IMR-90 (cell line): ENCODE results near the gene PRR23B.

ENCODE experiments used
- BHLHE40 ChIP-seq: fragments of 150-350 bp; IDR thresholded peaks from 2 replicates; pipeline ENCODE4 v1.6.1; 2016; ENCODE audit warnings: mild to moderate bottlenecking, low read depth, low read length
- CEBPB ChIP-seq: IDR thresholded peaks from 2 replicates; pipeline ENCODE4 v1.6.1; 2012; ENCODE audit warnings: low read depth, low read length, improper control_type of control experiment
- CHD1 ChIP-seq: IDR thresholded peaks from 2 replicates; pipeline ENCODE4 v1.6.1; 2012; ENCODE audit warnings: low read depth, low read length, improper control_type of control experiment
- FOS ChIP-seq: fragments of 150-350 bp; IDR thresholded peaks from 2 replicates; pipeline ENCODE4 v1.6.1; 2016; ENCODE audit warnings: low read depth, low read length
- MAFK ChIP-seq: IDR thresholded peaks from 2 replicates; pipeline ENCODE4 v1.6.1; 2012; ENCODE audit warnings: low read depth, low read length, improper control_type of control experiment
- MAZ ChIP-seq: IDR thresholded peaks from 2 replicates; pipeline ENCODE4 v1.6.1; 2012; ENCODE audit warnings: low read depth, mild to moderate bottlenecking, low read length, improper control_type of control experiment, moderate library complexity, borderline replicate concordance
- MXI1 ChIP-seq: IDR thresholded peaks from 2 replicates; pipeline ENCODE4 v1.6.1; 2012; ENCODE audit warnings: low read depth, mild to moderate bottlenecking, low read length, moderate library complexity, borderline replicate concordance
- NFE2L2 ChIP-seq: fragments of 150-350 bp; IDR thresholded peaks from 2 replicates; pipeline ENCODE4 v1.6.1; 2016; ENCODE audit warnings: low read depth, mild to moderate bottlenecking, low read length
- POLR2A ChIP-seq: IDR thresholded peaks from 2 replicates; pipeline ENCODE4 v1.6.1; 2012; ENCODE audit warnings: mild to moderate bottlenecking, low read depth, low read length
- RAD21 ChIP-seq: IDR thresholded peaks from 2 replicates; pipeline ENCODE4 v1.6.1; 2012; ENCODE audit warnings: low read length, improper control_type of control experiment
- TF ChIP-seq, protein P1 (sequence below): fragments of 150-350 bp; IDR thresholded peaks from 2 replicates; pipeline ENCODE4 v1.6.1; 2017; ENCODE audit warnings: mild to moderate bottlenecking, antibody characterized with exemption, low read length, low read depth
- TF ChIP-seq, protein P2 (sequence below): conservative IDR thresholded peaks from 2 replicates; pipeline ENCODE4 v1.5.1; 2012; ENCODE audit warnings: mild to moderate bottlenecking, low read depth, low read length, improper control_type of control experiment

DNA sequence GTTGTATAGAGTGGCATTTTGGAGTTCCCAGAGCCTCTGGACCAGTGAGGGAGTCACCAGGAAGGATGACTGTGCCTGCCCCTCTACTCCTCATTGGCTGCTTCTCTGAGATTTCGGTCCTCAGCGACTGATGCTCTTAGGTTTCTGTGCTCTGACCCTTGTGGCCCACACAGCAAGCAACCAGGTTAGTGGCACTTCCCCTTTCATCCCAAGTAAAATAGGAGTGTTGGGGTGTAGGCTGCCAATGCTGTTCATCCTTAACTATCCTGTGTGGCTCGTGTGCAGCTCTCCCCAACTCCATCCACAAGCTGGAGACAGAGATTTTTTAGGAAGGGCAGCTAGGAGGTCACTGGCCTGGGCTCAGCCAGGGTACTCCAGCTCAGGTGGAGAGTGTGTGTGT, 35.9 kb downstream of the PRR23B start:
- TF ChIP-seq, protein P1, sequence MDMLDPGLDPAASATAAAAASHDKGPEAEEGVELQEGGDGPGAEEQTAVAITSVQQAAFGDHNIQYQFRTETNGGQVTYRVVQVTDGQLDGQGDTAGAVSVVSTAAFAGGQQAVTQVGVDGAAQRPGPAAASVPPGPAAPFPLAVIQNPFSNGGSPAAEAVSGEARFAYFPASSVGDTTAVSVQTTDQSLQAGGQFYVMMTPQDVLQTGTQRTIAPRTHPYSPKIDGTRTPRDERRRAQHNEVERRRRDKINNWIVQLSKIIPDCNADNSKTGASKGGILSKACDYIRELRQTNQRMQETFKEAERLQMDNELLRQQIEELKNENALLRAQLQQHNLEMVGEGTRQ: no peak
- TF ChIP-seq POLR2A: no peak
- no peak for TF ChIP-seq MAFK
- TF ChIP-seq, protein P2, sequence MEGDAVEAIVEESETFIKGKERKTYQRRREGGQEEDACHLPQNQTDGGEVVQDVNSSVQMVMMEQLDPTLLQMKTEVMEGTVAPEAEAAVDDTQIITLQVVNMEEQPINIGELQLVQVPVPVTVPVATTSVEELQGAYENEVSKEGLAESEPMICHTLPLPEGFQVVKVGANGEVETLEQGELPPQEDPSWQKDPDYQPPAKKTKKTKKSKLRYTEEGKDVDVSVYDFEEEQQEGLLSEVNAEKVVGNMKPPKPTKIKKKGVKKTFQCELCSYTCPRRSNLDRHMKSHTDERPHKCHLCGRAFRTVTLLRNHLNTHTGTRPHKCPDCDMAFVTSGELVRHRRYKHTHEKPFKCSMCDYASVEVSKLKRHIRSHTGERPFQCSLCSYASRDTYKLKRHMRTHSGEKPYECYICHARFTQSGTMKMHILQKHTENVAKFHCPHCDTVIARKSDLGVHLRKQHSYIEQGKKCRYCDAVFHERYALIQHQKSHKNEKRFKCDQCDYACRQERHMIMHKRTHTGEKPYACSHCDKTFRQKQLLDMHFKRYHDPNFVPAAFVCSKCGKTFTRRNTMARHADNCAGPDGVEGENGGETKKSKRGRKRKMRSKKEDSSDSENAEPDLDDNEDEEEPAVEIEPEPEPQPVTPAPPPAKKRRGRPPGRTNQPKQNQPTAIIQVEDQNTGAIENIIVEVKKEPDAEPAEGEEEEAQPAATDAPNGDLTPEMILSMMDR: no peak
- TF ChIP-seq RAD21: no peak
- no peak for TF ChIP-seq CEBPB
- TF ChIP-seq MXI1: no peak
- TF ChIP-seq FOS: no peak
- TF ChIP-seq CHD1: no peak
- no peak for TF ChIP-seq MAZ
- no peak for TF ChIP-seq NFE2L2
- TF ChIP-seq BHLHE40: no peak
